Astrocyte (in vitro differentiated cells and primary cell): ENCODE results near the gene ADAMTS19. TPM values are rescaled to one million over a fixed set of nuclear protein-coding genes. Genes with fewer than 3 reads are reported as not detected.

Experiments
- DNase-seq: peaks from one replicate; pipeline ENCODE4 v3.0.0-alpha.2; 2010; ENCODE audit warnings: low read depth
- FAIRE-seq: peaks from 2 replicates; lab custom pipeline; 2011; peaks lifted over from hg19 to GRCh38; lab: Jason Lieb, UNC
- H2AFZ ChIP-seq: 2 replicates; pipeline ENCODE4 v1.6.0; 2012; ENCODE audit warnings: low read depth, low read length, inconsistent platforms
- H3K27ac ChIP-seq: 2 replicates; pipeline ENCODE4 v1.5.1; 2011; ENCODE audit warnings: low read depth, low read length, inconsistent platforms
- H3K27me3 ChIP-seq: 2 replicates; pipeline ENCODE4 v1.6.0; 2011; ENCODE audit warnings: low read length, inconsistent platforms; ENCODE audit not compliant: insufficient read depth
- H3K36me3 ChIP-seq: 2 replicates; pipeline ENCODE4 v1.5.1; 2011; ENCODE audit warnings: low read length, inconsistent platforms; ENCODE audit not compliant: insufficient read depth
- H3K4me1 ChIP-seq: 2 replicates; pipeline ENCODE4 v1.5.1; 2011; ENCODE audit warnings: low read length, inconsistent platforms; ENCODE audit not compliant: insufficient read depth
- H3K4me2 ChIP-seq: 2 replicates; pipeline ENCODE4 v1.6.0; 2012; ENCODE audit warnings: low read length, inconsistent platforms
- H3K4me3 ChIP-seq: 2 replicates; pipeline ENCODE4 v1.5.1; 2011; ENCODE audit warnings: low read depth, mild to moderate bottlenecking, low read length, inconsistent platforms; ENCODE audit not compliant: insufficient read depth
- H3K79me2 ChIP-seq: 2 replicates; pipeline ENCODE4 v1.6.0; 2012; ENCODE audit warnings: mild to moderate bottlenecking, low read length, inconsistent platforms; ENCODE audit not compliant: insufficient read depth
- H3K9ac ChIP-seq: 2 replicates; pipeline ENCODE4 v1.6.0; 2012; ENCODE audit warnings: mild to moderate bottlenecking, low read length, inconsistent platforms
- H3K9me3 ChIP-seq: 2 replicates; pipeline ENCODE4 v1.5.1; 2012; ENCODE audit warnings: low read depth, mild to moderate bottlenecking, low read length, inconsistent platforms; ENCODE audit not compliant: insufficient read depth
- H4K20me1 ChIP-seq: 2 replicates; pipeline ENCODE4 v1.6.0; 2012; ENCODE audit warnings: low read length, inconsistent platforms; ENCODE audit not compliant: insufficient read depth
- H3K27ac Mint-ChIP-seq: one replicate; pipeline ENCODE4 v1.8.0; 2021; ENCODE audit warnings: mild to moderate bottlenecking, mixed read lengths; ENCODE audit not compliant: unreplicated experiment
- H3K27me3 Mint-ChIP-seq: one replicate; pipeline ENCODE4 v1.8.0; 2021; ENCODE audit warnings: low read depth, mixed read lengths; ENCODE audit not compliant: unreplicated experiment
- H3K36me3 Mint-ChIP-seq: one replicate; pipeline ENCODE4 v1.8.0; 2021; ENCODE audit warnings: low read depth, mixed read lengths; ENCODE audit not compliant: unreplicated experiment
- H3K4me1 Mint-ChIP-seq: one replicate; pipeline ENCODE4 v1.8.0; 2021; ENCODE audit warnings: low read depth, mixed read lengths; ENCODE audit not compliant: unreplicated experiment
- H3K4me3 Mint-ChIP-seq: one replicate; pipeline ENCODE4 v1.8.0; 2021; ENCODE audit warnings: mild to moderate bottlenecking, moderate library complexity, mixed read lengths; ENCODE audit not compliant: unreplicated experiment
- H3K9me3 Mint-ChIP-seq: one replicate; pipeline ENCODE4 v1.8.0; 2021; ENCODE audit warnings: mild to moderate bottlenecking, mixed read lengths; ENCODE audit not compliant: unreplicated experiment
- EZH2 ChIP-seq: IDR thresholded peaks from 2 replicates; pipeline ENCODE4 v1.6.1; 2012; ENCODE audit warnings: mild to moderate bottlenecking, low read length, inconsistent platforms; ENCODE audit not compliant: insufficient read depth
- total RNA-seq: library from RNA; stranded (reverse); gene quantifications from 2 replicates; pipeline ENCODE4 v1.2.1, GENCODE V29; 2021
- TF ChIP-seq, protein P1 (sequence below): IDR thresholded peaks from 2 replicates; pipeline ENCODE4 v1.5.1; 2011; ENCODE audit warnings: low read depth, mild to moderate bottlenecking, inconsistent platforms, low read length, moderate library complexity; ENCODE audit not compliant: insufficient read depth

The ADAMTS19 gene
- total RNA-seq, 1 donor from 2014 or later, result 0.61 TPM

DNA sequence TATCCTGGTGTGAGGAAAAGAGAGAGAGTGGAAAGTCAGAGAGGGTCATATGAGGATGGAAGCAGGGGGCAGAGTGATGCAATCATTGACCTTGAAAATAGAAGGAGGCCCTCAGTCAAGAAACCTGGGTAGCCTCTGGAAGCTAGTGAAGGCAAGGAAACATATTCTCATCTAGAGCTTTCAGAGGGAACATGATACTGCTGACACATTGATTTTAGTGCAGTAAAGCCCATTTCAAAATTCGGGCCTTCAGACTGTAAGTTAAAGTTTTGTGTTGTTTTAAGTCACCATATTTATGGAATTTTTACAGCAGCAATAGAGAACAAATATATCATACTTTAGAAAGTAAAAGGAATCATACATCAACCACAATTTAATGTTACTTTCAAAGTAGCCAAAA lies 87.0 kb downstream of the ADAMTS19 start:
- Histone ChIP-seq H3K4me1 (no peaks in the 10 kb centered on the region), H3K4me2 (no peak overlapping the region), H3K27me3 (no peaks in the 10 kb centered on the region), H2AFZ (no peak overlapping the region), H3K9ac (no peak overlapping the region), H3K9me3 (no peaks in the 10 kb centered on the region), H3K4me3 (no peak overlapping the region), H4K20me1 (no peaks in the 10 kb centered on the region), H3K79me2 (no peaks in the 10 kb centered on the region), H3K36me3 (no peaks in the 10 kb centered on the region), H3K27ac (no peak overlapping the region)
- FAIRE-seq, result no peak
- no peaks in the 10 kb centered on the region for H3K27me3 Mint-ChIP-seq
- no peaks in the 10 kb centered on the region for H3K36me3 Mint-ChIP-seq
- DNase-seq, result no peak
- TF ChIP-seq EZH2, result no peak
- TF ChIP-seq, protein P1, sequence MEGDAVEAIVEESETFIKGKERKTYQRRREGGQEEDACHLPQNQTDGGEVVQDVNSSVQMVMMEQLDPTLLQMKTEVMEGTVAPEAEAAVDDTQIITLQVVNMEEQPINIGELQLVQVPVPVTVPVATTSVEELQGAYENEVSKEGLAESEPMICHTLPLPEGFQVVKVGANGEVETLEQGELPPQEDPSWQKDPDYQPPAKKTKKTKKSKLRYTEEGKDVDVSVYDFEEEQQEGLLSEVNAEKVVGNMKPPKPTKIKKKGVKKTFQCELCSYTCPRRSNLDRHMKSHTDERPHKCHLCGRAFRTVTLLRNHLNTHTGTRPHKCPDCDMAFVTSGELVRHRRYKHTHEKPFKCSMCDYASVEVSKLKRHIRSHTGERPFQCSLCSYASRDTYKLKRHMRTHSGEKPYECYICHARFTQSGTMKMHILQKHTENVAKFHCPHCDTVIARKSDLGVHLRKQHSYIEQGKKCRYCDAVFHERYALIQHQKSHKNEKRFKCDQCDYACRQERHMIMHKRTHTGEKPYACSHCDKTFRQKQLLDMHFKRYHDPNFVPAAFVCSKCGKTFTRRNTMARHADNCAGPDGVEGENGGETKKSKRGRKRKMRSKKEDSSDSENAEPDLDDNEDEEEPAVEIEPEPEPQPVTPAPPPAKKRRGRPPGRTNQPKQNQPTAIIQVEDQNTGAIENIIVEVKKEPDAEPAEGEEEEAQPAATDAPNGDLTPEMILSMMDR, result no peak
- H3K4me3 Mint-ChIP-seq, result no peak overlapping the region
- H3K9me3 Mint-ChIP-seq, result peaks cover 4% of the 10 kb centered on the region
- H3K27ac Mint-ChIP-seq, result no peak overlapping the region
- no peaks in the 10 kb centered on the region for H3K4me1 Mint-ChIP-seq

DNA sequence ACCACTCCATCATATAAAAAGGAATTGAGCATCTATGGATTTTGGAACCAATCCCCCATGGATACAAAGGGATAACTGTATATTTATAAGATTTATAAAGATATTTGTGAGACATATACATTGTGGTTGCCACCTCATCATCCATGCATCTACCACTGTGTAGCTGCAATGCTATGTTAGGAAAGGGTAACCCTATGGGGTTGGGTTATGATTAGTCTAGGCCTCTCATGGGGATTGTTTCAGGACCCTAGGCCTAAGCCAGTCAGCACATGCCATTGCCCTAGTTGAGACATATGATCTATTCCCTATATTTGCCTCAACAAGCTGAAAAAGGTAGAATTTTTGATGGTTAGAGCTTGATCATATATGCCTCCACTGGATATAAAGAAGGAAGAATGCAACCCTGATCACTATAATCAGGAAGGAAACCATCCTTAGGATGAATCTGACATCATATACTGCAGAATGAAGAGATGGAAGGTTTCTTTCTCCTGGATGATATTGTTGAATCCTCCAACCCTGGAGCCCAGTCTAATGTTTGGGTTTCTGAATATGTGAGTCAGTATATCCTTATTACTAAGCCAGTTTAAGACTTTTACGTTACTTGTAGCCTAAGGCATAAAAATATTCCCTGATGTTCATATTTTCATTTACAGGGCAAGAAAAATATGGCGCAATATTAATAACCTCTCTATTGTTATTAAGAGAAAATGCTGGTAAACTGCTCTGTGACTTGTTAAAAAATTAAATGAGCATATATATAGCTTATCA lies 94.2 kb downstream of the ADAMTS19 start:
- H3K27ac ChIP-seq, result no peak overlapping the region
- no peak for DNase-seq
- H3K4me3 ChIP-seq, result no peak overlapping the region
- no peaks in the 10 kb centered on the region for H3K27me3 ChIP-seq
- no peak overlapping the region for H3K27ac Mint-ChIP-seq
- no peaks in the 10 kb centered on the region for H3K36me3 ChIP-seq
- no peak overlapping the region for H3K4me2 ChIP-seq
- no peaks in the 10 kb centered on the region for H3K9me3 ChIP-seq
- H3K79me2 ChIP-seq, result no peaks in the 10 kb centered on the region
- H3K4me1 Mint-ChIP-seq, result no peaks in the 10 kb centered on the region
- no peak for FAIRE-seq
- H3K9me3 Mint-ChIP-seq, result no peaks in the 10 kb centered on the region
- H4K20me1 ChIP-seq, result no peaks in the 10 kb centered on the region
- no peaks in the 10 kb centered on the region for H3K4me1 ChIP-seq
- no peaks in the 10 kb centered on the region for H3K36me3 Mint-ChIP-seq
- H3K9ac ChIP-seq, result no peak overlapping the region
- no peak overlapping the region for H3K4me3 Mint-ChIP-seq
- no peaks in the 10 kb centered on the region for H3K27me3 Mint-ChIP-seq
- no peak for TF ChIP-seq EZH2
- TF ChIP-seq, protein P1, result no peak
- H2AFZ ChIP-seq, result no peak overlapping the region

- H3K4me3 ChIP-seq, result no peak overlapping the region
- H3K27ac ChIP-seq, result no peak overlapping the region
- H2AFZ ChIP-seq, result no peak overlapping the region
- no peak overlapping the region for H3K9ac ChIP-seq
- Mint-ChIP-seq H3K36me3 (no peaks in the 10 kb centered on the region), H3K27ac (no peak overlapping the region), H3K4me1 (no peaks in the 10 kb centered on the region), H3K9me3 (no peaks in the 10 kb centered on the region), H3K27me3 (no peaks in the 10 kb centered on the region), H3K4me3 (no peak overlapping the region)
- TF ChIP-seq, protein P1, result no peak
- no peak for TF ChIP-seq EZH2
- H4K20me1 ChIP-seq, result no peaks in the 10 kb centered on the region
- no peak for DNase-seq
- H3K36me3 ChIP-seq, result no peaks in the 10 kb centered on the region
- H3K9me3 ChIP-seq, result no peaks in the 10 kb centered on the region
- no peaks in the 10 kb centered on the region for H3K4me1 ChIP-seq
- H3K27me3 ChIP-seq, result no peaks in the 10 kb centered on the region
- no peak for FAIRE-seq
- no peak overlapping the region for H3K4me2 ChIP-seq
- H3K79me2 ChIP-seq, result no peaks in the 10 kb centered on the region
These were observed 103.5 kb downstream of the ADAMTS19 start for GRCh38 chr5:129563585-129563984.
